HTERT RPE-1 (cell line): Measurements from ENCODE around the gene DYNC1H1.

Source experiments
- in situ Hi-C: fragments of 300-500 bp; cut with MboI; formaldehyde crosslinking; loops from 4 replicates; pipeline ENCODE4 v1.14.3; 2020; ENCODE audit warnings: low sequenced_read_pairs

The DYNC1H1 gene

GRCh38 chr14:102028733-102029132 lies 64.4 kb downstream of the DYNC1H1 start:
- in situ Hi-C loops, result no loop called here

- in situ Hi-C loops, result no loop called here
Measured at GRCh38 chr14:102029956-102030355, 65.6 kb downstream of the DYNC1H1 start.

DNA sequence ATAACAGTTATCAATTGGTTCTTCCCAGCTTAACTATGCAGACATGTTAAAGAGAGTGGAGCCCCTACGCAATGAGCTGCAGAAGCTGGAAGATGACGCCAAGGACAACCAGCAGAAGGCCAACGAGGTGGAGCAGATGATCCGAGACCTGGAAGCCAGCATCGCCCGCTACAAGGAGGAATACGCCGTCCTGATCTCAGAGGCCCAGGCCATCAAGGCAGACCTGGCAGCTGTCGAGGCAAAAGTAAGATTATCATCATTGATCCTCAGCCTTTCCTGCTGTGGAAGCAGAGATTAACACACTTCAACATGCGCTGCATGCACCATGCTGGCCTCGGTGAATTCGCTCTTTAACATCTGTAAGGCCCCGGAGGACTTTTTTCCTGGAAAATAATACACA lies 68.9 kb downstream of the DYNC1H1 start:
- in situ Hi-C loops, result no loop called here

DNA sequence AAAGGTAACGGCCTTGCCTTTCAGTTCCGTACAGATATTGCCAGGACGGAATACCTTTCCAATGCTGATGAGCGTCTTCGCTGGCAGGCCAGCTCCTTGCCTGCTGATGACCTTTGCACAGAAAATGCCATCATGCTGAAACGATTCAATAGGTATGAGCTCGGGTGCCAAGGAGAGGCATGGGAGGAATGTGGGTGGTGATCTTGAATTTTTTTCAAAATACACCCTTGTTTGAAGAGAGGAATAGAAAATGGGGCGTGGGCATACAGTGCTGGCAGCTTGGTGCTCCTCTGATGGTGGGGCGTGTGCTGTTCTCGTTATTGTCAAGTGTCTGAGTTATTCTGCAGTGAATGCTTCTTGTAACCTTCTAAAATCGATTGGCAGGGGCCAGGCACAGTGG lies 69.9 kb downstream of the DYNC1H1 start:
- in situ Hi-C loops, result no loop called here

GRCh38 chr14:102035914-102036313 lies 71.5 kb downstream of the DYNC1H1 start:
- in situ Hi-C loops, result no loop called here

DNA sequence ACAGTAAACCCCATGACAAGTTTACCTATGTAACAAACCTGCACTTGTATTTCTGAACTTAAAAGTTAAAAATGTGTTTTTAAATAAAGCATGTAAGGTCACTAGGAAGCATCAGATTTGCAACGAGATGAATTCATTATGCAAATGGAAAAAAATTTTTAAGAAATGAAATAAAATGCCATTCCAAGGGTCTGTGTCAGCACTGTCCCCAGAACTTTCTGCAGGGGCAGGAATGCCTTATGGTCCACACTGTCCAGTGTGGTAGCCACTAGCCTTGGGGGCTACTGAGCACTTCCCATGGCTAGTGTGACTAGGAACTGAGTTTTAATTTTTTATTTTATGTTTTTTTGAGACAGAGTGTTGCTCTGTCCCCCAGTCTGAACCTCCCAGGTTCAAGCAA lies 73.3 kb downstream of the DYNC1H1 start:
- in situ Hi-C loops, result no loop called here

DNA sequence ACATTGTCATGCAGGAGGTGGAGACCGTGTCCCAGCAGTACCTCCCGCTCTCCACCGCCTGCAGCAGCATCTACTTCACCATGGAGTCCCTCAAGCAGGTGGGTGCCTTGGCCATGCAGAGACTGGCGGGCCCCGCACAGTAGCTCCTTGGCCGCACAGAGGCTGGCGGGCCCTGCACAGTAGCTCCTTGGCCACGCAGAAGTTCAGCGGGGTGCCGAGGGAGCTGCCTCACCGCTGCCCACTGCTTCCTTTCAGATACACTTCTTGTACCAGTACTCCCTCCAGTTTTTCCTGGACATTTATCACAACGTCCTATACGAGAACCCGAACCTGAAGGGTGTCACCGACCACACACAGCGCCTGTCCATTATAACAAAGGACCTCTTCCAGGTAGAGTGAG lies 74.8 kb downstream of the DYNC1H1 start:
- in situ Hi-C loops, result no loop called here

DNA sequence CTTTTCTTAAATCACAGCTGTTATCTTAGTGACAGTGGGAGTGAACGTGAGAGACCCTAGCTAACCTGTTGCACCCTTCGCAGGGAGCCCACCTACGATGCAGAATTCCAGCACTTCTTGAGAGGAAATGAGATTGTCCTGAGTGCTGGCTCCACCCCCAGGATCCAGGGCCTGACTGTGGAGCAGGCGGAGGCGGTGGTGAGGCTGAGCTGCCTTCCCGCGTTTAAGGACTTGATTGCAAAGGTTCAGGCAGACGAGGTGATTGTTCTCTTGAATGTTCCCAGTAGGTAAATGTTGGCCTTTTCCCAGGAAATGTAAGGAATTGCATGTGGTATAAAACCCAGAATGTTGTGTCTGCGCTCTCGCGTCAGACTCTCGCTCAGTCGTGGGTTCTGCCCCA lies 75.8 kb downstream of the DYNC1H1 start:
- in situ Hi-C loops, result no loop called here

- in situ Hi-C loops, result no loop called here
Measured at GRCh38 chr14:102042699-102043098, 78.3 kb downstream of the DYNC1H1 start.

DNA sequence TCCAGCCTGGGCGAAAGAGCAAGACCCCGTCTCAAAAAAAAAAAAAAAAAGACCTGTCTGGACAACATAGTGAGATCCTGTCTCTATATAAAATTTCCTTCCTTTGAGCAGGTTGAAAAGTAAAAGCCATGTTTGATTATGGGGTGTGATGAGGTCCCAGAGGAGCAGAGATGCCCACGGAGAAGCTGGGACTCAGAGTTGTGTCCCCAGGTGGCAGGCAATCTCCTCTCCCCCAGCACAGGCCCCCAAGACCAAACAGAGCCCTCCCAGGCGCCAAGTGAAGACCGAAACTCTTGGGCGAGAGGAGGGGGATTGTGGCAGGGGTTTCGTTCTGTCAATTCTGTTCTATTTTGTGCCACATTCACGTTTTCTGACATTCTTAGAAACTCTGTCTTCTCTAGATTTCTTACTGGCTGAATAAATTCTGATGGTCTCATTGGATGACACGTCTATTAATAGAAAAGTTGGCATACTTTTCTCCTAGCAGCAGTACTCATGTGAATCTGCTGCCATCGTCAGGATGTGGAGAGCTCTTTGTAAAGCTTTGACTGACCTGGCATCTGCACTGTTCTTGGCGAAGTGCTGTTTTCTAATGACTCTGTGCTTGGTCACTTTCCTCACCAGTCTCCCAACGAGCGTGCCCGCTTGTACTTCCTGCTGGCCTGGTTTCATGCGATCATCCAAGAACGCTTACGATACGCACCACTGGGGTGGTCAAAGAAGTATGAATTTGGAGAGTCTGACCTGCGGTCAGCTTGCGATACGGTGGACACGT lies 79.1 kb downstream of the DYNC1H1 start:
- in situ Hi-C loops, result no loop called here

DNA sequence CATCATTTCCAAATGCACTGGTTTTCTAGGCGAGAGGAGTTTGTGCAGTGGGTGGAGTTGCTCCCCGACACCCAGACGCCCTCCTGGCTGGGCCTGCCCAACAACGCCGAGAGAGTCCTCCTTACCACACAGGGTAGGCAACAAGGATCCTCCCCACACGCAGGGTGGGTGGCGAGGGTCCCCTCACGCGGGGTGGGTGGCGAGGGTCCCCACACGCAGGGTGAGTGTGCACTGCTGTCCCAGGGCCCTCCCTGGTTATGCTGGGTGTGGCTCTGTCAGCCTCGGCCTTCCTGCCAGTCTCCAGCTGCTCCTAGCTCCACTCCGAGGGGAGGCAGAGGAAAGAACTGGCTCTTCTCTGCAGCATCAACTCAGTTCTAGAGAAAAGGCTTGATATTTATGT lies 80.2 kb downstream of the DYNC1H1 start:
- in situ Hi-C loops, result no loop called here

- in situ Hi-C loops, result no loop called here
Measured at GRCh38 chr14:102046337-102047278, 82.2 kb downstream of the DYNC1H1 start.

DNA sequence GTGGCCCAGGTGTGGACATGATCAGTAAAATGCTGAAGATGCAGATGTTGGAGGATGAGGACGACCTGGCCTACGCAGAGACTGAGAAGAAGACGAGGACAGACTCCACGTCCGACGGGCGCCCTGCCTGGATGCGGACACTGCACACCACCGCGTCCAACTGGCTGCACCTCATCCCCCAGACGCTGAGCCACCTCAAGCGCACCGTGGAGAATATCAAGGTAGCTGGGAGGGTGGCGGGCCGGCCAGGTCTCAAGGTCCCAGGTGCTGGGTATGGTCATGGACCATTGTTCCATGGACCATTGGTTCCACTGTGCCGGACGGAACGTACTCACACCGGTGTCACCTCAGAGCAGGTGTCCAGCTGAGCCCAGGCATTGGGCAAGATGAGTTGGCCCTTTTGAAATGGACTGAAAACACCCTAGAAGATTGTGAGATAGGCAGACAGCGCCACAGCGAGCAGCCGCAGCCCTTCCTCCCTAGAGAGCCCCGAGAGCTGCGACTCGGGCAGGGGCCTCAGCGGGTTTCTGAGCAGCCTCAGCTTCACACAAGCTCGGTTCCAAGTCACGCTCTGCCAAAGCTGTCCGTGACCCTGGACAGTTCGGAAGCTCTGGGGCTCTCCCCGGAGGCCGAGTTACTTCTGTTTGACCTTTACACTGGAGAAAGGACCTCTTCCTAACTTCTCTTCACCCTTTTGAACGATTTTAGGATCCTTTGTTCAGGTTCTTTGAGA lies 83.6 kb downstream of the DYNC1H1 start:
- in situ Hi-C loops, result no loop called here

- in situ Hi-C loops, result no loop called here
Measured at GRCh38 chr14:102049258-102050025, 85.1 kb downstream of the DYNC1H1 start.

- in situ Hi-C loops, result no loop called here
Measured at GRCh38 chr14:102050026-102050405, 85.6 kb downstream of the DYNC1H1 start.

DNA sequence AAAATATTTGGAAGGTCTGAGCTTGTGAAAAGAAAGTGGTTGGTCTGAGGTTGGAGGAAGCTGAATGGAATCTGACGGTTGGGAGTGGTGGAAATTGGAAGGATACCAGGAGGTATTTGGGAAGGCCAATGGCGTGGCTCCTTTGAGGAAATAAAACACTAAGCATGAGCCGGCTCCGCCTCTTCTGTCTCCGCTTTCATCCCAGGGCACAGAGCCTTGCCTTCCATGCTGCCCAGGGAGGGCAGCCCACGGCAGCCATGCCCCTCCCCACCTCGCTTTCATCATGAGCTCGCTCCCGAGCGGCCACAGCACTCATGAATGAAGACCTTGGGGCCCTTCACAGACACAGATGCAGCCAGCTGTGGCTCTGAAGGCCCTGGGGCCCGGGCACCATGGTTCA lies 86.3 kb downstream of the DYNC1H1 start:
- in situ Hi-C loops, result no loop called here

- in situ Hi-C loops, result no loop called here
Measured at GRCh38 chr14:102052522-102052921, 88.1 kb downstream of the DYNC1H1 start.

- in situ Hi-C loops, result no loop called here
Measured at GRCh38 chr14:102055181-102055901, 91.0 kb downstream of the DYNC1H1 start.

GRCh38 chr14:102056694-102057442 lies 92.5 kb downstream of the DYNC1H1 start:
- in situ Hi-C loops, result no loop called here
